GM21447 (cell line): Measurements from ENCODE around the gene ADD3.

Experiments used
- ATAC-seq: cut with Tn5 transposase; IDR thresholded peaks from one replicate; pipeline ENCODE4 v1.9.1; 2021; ENCODE audit not compliant: unreplicated experiment

Gene ADD3

GRCh38 chr10:110007701-110008517 is at the start of gene ADD3:
Gene ADD3 (plus strand): TSS chr10:110007984. CDS start chr10:110100654, 92,670 bp downstream.
- peak; percentile 55 for ATAC-seq

DNA sequence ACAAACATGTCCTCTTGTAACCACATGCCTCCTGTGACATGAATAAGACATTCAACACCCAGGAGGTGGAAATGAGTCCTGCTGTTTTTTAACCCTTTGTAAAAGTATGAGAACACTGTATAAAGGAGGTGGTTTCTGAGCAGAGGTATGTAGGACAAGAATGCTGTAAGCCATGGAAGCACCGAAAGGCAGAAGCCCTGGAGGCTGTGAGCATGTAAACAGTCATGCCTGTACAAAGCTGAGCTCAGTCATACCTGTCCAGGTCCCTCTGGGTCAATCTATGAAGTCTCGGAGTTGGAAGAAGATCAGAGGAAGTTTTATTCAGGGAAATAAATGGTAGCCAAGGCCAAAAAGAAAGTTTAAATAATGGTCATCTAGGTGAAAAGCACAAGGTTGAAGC is 49.7 kb upstream of the ADD3 start:
- no peak for ATAC-seq

GRCh38 chr10:109959259-109960145 is 48.3 kb upstream of the ADD3 start:
- no peak for ATAC-seq

DNA sequence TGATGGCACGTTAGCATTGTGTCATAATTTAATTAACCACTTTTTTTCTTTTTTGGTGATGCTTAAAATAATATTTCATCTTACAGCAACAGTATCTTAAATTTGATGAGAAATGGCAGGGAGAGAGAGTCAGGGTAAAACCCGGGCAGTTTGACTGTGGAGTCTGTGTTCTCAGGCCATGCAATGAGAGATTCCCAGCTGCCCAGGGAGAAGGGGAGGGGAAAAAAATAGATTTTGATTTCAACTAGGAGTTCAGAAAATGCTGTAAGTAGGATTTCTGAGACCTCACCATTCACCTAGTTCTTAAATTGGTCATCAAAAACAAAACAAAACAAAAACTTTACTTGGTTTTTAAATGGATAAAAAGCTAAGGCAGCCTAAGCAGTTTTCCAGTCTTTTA is 47.1 kb upstream of the ADD3 start:
- no peak for ATAC-seq

- ATAC-seq = no peak
Observed at GRCh38 chr10:109961174-109962001, 46.4 kb upstream of the ADD3 start.

GRCh38 chr10:109962247-109962646 is 45.5 kb upstream of the ADD3 start:
- ATAC-seq = no peak

DNA sequence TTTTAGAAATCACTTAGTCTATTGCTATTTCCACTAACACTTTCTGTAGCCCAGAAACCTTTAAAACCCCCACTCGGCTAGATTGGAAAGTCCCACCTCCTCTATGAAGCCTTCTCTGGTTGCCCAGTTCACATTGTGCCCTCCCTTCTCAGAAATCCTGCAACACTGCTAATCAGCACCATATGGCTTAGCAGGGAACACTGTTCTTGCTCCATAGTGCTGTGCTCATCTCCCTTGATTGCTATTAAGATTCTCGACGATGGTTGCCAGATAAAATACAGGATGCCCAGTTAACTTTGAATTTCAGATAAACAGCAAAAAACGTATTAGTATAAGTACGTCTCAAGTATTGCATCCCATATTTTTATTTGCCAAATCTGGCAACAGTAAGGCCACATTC is 44.3 kb upstream of the ADD3 start:
- ATAC-seq = no peak

DNA sequence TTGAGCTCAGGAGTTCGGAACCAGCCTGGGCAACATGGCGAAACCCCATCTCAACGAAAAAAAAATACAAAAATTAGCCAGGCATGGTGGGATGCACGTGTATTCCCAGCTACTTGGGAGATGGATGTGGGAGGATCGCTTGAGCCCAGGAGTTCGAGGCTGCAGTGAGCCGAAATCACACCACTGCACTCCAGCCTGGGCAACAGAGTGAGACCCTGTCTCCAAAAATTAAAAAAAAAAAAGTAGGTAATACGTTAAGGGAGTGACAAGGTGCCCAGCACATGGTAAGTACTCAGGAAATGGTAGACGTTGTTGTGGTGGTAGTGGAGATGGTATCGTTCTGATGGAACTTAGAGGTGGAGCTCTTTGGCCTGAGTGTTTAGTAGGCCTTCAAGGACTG is 43.5 kb upstream of the ADD3 start:
- no peak for ATAC-seq

DNA sequence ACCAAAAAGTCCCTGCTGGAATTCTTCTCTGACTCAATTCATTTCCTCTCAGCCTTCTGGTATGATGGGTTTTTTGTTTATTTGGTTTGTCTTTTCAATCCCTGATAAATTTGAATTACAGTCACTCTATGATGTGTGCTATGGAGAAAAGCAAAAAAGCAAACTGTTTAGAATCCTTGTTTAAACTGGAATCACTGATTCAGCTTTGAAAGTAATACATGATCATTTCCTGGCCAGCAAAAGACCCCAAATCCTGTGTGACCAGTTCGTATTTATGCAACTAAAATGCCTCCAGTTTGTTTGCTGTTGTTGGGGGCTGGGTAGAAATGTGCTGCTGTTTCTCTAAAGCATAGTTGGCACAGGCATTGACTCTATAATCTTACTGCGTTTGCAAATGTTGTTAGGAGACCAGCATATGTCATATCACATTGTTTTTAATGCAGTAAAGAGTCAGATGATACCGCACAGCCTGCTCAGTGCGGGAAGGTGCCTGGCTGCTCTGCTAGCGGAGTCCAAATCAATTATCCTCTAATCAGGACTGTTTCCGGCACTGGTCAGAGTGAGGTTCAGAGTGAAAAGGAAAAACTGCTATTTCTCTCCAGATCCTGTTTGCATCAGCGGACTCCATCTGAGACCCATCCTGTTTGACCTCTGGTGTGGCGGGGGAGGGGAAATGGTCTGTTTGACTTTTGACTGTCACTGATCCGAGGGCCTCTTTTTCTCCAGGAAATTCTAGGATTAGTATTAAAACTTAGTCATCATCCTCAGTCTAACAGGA is 40.6 kb upstream of the ADD3 start:
- ATAC-seq = no peak

DNA sequence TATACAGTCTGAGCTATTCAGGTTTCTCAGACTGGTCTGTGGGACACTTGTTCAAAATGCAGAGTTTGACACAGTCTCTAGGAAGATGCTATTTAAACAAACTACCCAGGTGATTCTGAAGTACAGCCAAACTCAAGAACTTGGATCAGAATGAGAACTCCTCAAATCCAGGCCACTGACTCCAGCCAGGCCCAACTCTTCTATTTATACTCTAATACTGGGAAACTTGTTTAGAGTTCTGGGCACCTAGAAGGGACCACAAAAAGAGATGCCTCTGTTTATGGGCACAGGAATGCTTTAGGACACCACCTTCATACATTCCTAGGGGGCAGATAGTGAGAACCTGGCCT is 40.1 kb upstream of the ADD3 start:
- no peak for ATAC-seq

DNA sequence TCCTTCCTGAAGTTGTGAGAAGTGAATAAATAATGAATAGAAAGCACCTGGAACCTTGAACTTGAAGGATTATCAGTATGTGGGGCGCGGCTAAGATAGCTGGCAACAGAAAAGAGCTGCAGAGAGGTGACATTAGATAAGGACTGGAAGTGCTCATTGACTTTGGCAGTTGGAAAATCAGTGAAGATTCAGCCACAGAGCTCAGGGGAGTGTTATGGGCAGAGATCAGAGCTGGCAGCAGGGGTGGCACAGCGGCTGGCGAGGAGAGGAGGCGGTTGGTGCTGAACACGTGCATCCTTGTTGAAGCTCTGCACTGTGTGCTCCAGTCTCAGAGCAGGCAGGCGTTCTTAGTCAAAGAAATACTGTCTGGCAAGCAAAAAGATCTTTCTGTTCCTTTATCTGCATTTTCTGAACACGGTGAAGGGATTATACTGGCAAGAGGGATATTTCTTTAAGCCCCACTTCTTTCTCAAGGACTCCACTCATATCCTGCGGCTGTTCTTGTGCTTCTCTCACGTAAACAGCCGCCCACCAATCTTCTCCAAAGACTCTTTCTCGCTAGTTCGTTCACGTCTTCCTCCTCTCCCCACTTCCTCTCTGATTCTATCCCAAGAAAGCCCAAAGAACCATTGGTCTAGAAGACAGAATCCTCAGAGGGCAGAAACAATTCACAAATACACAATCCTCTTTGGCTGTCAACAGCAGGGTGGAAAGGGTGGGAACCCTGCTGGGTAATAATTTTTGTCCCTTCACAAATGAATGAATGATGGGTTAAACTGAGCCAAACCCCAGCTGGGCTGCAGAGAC is 38.6 kb upstream of the ADD3 start:
- ATAC-seq = no peak

DNA sequence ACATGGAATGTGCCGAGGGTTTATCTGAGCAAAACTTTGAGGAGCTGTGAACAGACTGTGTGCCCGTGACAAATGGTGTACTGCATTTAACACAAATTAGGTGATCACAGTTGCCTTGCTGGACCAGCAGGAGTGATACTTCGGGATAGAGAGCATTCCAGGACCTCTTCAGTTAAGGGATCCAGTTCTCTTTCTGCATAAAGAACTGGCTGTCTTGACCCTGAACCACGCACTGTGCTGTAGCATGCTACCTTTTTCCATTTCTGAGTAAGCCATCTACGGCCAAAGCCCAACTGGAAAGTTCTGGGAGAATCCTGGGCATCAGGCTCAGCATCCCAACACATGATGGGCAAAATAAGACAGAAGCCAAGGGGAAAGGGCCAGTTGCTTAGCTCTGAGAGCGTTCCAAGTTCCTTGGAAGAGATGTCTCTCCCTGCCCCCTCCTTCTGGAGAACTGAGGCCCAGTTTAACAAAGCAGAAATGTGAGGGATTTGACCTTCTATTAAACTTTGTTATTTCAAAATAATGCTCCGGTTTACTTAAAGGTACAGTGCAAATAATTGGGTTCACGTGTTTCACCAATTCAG is 37.9 kb upstream of the ADD3 start:
- no peak for ATAC-seq

GRCh38 chr10:109971634-109972033 is 36.1 kb upstream of the ADD3 start:
- ATAC-seq = no peak

DNA sequence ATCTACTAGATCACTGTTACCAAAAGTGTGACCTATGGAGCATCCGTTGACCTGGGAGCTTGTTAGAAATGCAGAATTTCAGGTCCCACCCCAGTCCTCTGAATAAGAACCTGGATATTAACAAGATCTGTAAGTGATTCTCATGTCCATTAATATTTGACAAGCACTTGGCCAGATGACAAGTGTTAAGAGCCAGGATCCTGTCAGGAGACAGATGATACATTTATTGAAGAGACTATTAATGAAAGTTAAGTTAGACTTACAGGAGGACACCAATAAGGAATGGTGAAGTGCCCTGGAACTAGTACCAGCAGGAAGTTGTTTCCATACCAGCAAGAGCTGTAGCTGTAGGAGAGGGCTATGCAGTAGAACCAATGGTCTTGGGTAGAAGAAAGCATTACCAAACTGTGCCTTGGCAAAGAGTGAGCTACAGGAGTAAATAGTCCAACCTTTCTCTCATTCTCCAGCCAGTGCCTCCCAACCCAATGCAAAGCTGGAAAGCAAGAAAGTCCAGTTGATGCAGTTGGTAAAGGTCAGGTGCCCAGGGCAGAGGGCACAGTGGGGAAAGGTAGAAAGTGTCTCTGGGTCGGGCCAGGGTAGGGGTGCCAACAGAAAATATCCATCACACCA is 35.3 kb upstream of the ADD3 start:
- ATAC-seq = no peak

DNA sequence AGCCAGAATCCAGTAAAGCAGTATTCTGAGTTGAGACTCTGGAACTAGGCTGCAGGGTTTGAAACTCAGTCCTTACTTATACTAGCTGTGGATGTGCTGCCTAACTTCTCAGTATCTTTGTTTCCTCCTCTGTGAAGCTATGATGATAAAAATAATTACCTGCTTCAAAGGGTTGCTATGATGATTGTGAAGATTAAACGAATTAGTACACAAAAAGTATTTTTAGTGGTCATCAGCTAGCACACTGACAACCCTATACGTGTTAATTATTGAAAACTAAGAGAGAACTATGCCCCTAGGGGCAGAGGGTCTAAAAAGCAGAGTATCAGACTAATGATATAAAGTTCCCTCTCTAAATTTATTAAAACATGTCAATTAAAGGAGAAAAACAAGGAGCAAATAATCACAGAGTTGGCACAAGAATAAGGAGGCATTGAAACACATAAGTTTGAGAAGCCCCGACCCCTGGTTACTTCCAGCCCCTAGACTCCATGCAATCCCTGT is 34.4 kb upstream of the ADD3 start:
- ATAC-seq = no peak

- no peak for ATAC-seq
Observed at GRCh38 chr10:109974504-109975191, 33.1 kb upstream of the ADD3 start.

GRCh38 chr10:109975244-109976190 is 32.3 kb upstream of the ADD3 start:
- ATAC-seq = no peak
